Stimulated activated CD8-positive, alpha-beta memory T cell treated with anti-CD3 and anti-CD28 coated beads, Interleukin-4, amount 100 ng/mL, for 48 hours (primary cell): ENCODE results near the gene GPR108.

Experiments used
- DNase-seq: peaks from one replicate; pipeline ENCODE4 v3.0.0-alpha.2; 2020

Gene GPR108

DNA sequence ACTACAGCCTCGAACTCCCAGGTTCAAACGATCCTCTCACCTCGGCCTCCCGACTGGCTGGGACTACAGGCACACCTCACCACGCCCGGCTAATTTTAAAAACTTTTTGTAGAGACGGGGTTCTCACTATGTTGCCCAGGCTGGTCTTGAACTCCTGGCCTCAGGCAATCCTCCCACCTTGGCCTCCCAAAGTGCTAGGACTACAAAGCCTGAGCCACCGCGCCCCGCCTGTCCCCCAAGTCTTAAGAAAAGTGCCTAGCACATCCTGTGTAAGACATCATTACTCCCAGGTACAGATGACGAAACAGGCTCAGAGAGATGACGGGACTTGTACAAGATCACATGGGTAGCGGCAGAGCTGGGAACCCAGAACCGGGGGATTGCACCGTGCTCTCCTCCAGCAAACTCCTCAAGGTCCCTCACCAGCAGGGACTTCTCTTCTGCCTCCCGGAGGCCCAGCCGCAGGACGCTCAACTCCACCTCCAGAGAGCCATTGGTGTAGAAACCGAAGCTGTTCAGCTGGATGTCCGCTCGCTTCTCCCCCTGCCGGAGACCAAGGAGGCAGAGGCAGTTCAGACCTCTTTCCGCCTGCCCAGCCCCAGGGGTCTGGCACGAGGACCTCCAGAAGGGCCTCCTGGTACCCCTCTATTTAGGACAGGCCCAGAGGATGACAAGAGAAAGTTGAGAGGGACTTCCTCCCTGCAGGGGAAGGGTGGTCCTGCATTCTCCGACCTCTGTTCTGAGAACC is 1.0 kb downstream of the GPR108 start:
- DNase-seq = peak; percentile 76

DNA sequence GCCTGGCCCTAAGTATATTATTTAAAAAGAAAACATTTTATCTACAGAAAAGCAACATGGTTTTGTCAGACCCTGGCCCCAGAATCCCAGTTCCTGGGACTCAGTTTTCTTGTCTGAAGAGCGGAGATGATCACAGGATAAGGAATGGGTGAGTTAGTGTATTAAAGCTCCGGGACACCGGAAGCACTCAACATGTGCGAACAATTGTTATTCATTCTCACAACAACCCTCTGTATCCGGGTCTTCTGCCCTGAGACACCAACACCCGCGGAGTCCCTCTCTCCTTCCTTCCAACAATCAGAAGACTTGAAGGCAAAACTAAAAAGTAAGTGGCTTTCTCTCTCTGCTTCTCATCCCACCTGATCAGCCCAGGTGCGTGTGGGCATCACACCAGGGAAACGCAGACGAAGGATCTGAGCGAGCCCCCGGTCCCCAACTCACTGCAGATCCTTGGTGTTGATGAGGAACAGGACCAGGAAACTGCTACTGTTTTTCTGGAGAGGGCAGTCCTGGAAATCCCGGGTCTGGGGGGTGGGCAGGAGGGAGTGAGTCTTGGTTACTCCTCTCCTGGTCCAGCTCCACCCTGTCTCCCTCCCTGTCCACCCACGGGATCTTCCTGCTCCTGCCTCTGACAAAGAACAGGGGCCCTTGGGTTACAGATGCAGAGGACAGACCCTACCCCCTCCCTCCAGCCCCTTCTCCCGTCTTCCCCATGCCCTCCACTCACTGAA is 2.0 kb downstream of the GPR108 start:
- DNase-seq = no peak

GRCh38 chr19:6734096-6734696 is 3.2 kb downstream of the GPR108 start:
- DNase-seq = no peak

GRCh38 chr19:6733338-6734095 is 3.9 kb downstream of the GPR108 start:
- peak; percentile 46 for DNase-seq

DNA sequence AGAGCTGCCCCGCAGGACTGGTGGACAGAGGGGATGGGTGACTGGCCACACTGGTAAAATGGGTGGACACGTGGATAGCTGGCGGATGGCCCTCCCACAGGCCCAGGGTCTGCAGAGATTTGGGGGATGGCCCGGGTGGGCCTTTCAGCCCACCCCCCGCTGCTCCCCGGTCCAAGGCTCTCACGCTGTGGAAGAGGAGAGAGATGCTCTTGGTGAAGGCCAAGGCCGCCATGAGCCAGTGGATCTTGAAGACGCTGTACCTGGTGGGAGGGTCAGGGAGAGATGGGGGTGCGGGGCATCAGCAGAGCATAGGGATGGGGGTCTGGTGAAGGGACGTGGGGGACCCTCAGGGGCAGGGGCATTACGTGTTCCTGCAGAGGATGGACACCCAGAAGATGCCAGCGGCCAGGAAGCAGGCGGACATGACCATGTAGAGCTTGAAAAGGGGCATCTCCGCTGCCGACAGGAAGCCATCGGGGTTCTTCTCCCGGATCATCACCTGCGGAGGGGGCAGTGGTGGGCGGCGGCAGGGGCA is 4.5 kb downstream of the GPR108 start:
- no peak for DNase-seq

DNA sequence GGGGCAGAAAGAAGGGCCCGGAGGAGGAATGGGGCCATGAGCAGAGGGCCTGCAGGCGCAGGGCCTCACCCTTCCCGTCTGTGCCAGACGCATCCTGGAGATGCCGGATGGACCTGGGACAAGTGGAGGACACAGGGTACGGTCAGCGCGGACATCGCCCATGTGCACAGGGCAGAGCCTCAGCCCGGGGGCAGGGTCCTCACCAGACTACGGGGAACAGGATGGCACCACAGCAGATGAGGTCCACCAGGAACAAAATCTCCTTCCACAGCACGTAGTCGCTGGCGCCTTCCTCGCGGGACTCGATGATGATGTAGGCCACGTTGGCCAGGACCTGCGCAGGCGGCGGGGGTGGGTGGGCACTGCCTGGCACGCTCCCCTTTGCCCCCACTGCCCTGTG is 5.6 kb downstream of the GPR108 start:
- no peak for DNase-seq

GRCh38 chr19:6730941-6731670 is 6.3 kb downstream of the GPR108 start:
- no peak for DNase-seq

GRCh38 chr19:6730153-6730804 is 7.1 kb downstream of the GPR108 start:
- peak; percentile 77 for DNase-seq

- DNase-seq = no peak
Measured at GRCh38 chr19:6729573-6730152, 7.7 kb downstream of the GPR108 start.

DNA sequence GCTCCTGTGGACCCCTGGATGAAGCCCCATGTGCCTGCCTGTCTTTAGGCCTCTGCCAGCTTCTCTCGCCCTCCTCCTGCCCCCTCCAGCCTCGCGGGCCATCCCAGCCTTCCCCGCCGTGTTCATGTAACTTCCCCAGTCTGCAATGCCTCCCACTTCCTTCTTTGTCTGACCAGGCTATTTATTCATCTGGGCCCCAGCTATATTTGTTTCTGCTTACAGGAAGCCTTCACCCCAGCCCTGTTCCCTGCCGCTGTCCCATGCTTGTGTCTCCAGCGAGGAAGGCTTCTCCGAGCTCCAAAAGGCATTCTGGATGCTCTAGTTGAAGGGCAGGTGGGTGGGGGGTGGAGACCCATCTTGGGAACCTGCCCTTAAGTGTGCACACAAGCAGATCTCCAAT is 9.0 kb downstream of the GPR108 start:
- DNase-seq = no peak

GRCh38 chr19:6725513-6726231 is 11.7 kb downstream of the GPR108 start:
- no peak for DNase-seq

DNA sequence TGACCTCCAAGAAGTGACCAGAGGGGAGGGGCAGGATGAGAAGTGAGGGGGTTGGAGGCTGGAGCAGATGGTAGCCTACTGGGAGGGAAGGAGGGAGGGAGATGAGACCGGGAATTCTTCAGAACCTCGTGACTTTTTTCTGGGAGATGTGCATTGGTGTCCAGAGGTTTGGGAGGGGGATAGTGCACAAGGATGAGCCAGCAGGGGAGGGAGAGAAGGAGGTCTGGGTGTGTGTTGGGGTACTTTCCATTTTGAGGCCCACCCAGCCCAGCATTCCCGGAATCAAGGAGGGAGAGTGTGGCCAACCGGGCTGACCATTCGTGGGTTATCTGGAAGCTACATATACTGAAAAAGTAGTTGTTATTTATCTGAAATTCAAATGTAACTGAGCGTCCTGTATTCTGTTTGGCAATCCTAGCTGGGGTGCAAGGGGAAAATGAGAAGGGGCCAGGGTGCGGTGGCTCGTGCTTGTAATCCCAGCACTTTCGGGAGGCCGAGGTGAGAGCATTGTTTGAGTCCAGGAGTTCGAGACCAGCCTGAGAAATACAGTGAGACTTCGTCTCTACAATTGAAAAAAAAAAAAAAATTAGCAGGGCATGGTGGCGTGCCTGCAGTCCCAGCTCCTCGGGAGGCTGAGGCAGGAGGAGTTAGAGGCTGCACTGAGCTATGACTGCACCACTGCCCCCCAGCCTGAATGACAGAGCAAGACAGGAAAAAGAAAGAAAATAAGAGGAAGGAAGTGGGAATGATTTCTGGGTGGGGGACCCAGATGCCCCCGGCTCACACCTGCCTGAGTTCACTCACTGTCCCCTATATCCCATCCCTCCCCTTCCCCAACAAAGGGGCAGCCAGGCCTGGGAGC is 12.5 kb downstream of the GPR108 start:
- DNase-seq = no peak

DNA sequence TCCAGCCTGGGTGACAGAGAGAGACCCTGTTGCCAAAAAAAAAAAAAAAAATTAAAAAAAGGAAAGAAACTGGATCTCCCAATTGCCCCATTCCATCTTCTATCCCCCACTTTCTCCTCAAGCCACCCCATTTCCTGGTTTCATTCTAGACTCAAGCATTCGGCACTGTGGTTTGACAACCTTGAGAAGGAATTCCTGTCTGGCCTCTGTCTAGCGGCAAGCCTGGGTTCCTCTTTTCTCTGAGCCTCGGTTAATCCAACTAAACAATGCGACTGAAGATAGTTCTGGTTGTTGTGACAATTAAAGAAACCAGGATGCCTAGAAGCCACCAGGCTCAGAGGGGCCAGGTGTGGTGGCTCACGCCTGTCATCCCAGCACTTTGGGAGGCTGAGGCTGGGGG is 13.6 kb downstream of the GPR108 start:
- DNase-seq = no peak

- no peak for DNase-seq
Measured at GRCh38 chr19:6723108-6723618, 14.2 kb downstream of the GPR108 start.

DNA sequence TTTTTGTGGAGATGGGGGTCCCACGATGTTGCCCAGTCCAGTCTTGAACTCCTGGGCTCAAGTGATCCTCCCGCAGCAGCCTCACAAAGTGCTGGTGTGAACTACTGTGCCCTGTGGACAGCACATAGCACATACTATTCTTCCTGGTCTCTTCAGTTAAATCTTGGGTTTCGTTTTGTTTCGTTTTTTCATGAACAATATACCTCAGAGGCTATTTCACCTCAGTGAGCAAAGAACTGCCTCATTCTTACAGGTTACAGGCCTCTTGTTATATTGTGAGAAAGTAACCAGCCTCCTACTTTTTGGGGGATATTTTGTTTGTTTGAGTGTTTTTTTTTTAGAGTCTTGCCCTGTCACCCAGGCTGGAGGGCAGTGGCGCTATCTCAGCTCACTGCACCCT is 15.6 kb downstream of the GPR108 start:
- no peak for DNase-seq

DNA sequence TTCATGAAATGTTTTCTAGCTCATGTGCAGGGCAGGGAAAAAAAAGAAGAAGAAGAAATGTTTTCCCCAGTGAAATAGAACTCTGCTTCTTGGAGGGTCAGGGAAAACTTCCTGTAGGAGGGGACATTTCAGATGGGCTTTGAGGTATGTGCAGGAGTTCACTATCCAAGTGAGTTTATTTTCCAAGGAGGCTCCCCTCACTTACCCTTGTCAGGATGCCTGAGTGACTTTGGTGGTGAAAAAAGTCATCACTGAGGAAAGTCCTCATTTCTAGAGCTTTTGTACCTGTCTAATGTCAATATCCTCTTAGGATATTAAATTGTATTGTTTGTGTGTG is 16.3 kb downstream of the GPR108 start:
- DNase-seq = no peak

GRCh38 chr19:6720369-6721137 is 16.8 kb downstream of the GPR108 start, which contains the start of gene C3:
Gene C3, minus strand, starts transcription at chr19:6720650. Its CDS starts 61 bp downstream, at chr19:6720589.
- no peak for DNase-seq

DNA sequence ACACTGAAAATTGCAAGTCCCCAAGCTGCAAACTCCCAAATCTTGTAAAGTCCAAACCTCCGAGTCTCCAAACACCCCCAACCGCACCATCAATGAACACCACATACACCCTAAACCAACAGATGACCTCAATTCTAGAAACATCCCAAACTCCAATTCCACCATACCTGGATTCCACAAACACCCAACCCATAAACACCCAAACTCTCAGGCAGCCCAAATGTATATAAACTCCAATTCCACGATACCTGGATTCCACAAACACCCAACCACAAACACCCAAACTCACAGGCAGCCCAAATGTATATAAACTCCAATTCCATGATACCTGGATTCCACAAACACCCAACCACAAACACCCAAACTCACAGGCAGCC is 17.4 kb downstream of the GPR108 start:
- no peak for DNase-seq

- DNase-seq = no peak
Measured at GRCh38 chr19:6719540-6719861, 17.9 kb downstream of the GPR108 start.
